ENCODE measurements around the gene LIPG. TPM values are rescaled to one million over a fixed set of nuclear protein-coding genes. Genes with fewer than 3 reads are reported as not detected.
A peak's percentile ranks its signal among the peaks of the same experiment; 100 is the strongest.

Gene LIPG
- total and polyA plus RNA-seq, 5 donors from 2014 or later = not detected

DNA sequence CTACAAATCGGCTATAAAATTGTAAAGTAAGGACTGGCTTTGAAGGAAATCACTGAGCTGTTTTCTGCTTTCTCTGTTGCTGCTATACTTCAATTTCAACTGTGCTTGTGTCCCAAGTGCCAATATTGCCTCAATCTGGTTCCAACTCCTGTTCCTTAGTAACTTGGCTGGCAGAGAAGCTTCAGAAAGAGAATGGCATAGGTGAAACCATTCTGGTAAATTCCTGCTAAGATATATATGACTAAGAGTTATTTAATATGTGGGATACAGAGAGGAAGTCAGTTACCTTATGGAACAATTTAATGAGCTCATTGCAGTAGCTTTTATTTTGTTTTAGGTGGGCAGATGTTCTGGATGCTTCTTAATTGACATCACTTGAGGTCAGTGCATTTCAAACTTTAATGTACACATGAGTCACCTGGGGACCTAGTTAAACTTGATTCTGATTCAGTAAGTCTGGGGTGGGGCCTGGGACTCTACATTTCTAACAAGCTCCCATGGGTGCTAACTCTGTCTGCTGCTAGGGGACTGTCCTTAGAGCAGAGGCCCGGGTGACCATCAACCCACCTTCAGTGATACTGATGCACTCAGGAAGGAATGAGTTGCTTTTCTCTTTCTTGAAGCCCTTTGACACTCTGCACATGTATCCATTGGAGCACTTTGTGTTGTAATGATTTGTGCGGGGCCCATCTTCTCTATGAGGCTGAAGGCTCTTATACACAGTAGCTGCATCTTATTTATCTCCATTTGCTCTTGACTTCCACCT is 47.6 kb downstream of the LIPG start:
- Histone ChIP-seq H3K27me3 (ENCODE audit: control insufficient read depth, insufficient read depth, low read length) (peaks cover 3% of the 10 kb centered on the region), H3K36me3 (ENCODE audit: control insufficient read depth, insufficient read depth, low read length) (no peaks in the 10 kb centered on the region), H3K27ac (ENCODE audit: insufficient read depth, low read length, poor library complexity, severe bottlenecking) (no peak overlapping the region), H3K4me1 (ENCODE audit: control insufficient read depth, insufficient read depth, low read length, poor library complexity, severe bottlenecking) (no peaks in the 10 kb centered on the region), H3K9me3 (ENCODE audit: control insufficient read depth in 2 of 2, low read length in 2 of 2) (peaks cover 4 to 7% of the 10 kb centered on the region in 2 experiments), H3K4me3 (ENCODE audit: low read depth, low read length) (no peak overlapping the region)
- peaks cover 3% of the 10 kb centered on the region for H3K27me3 Mint-ChIP-seq
- peaks cover 0 to 17% (median 0%) of the 10 kb centered on the region in 4 donors for H3K4me1 Mint-ChIP-seq
- no peaks in the 10 kb centered on the region for H3K36me3 Mint-ChIP-seq
- peaks cover 0 to 11% (median 3%) of the 10 kb centered on the region in 7 donors for H3K9me3 Mint-ChIP-seq
- no peak overlapping the region for H3K27ac Mint-ChIP-seq
- no peak for ATAC-seq (ENCODE audit: low read depth in 2 of 2)
- DNase-seq = no peak
- H3K4me3 Mint-ChIP-seq = no peak overlapping the region

DNA sequence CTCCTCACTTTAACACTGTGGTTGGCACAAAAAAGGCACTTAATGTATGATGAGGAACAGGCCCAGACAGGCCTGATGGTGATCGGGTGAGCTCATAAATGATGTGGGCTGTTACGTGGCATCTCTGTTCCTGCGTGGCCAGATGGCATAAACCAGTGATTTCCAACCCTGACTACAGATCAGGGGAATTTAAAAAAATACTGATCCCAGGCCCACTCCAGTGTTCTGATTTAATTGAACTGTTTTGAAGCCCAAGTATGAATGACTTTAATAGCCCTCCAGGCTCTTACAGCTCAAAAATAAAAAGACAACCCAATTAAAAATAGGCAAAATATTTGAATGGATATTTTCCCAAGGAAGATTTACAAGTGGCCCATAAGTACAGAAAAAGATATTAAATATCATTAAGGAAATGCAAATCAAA is 48.2 kb downstream of the LIPG start:
- no peak for ATAC-seq (ENCODE audit: low read depth in 2 of 2)
- H3K27me3 Mint-ChIP-seq = no peaks in the 10 kb centered on the region
- no peak for DNase-seq
- H3K9me3 Mint-ChIP-seq = peaks cover 0 to 8% (median 3%) of the 10 kb centered on the region in 7 donors
- no peaks in the 10 kb centered on the region for H3K36me3 Mint-ChIP-seq
- Histone ChIP-seq H3K4me3 (ENCODE audit: low read depth, low read length) (no peak overlapping the region), H3K27ac (ENCODE audit: insufficient read depth, low read length, poor library complexity, severe bottlenecking) (no peak overlapping the region), H3K27me3 (ENCODE audit: control insufficient read depth, insufficient read depth, low read length) (peaks cover 3% of the 10 kb centered on the region), H3K9me3 (ENCODE audit: control insufficient read depth in 2 of 2, low read length in 2 of 2) (peaks cover 4 to 7% of the 10 kb centered on the region in 2 experiments), H3K36me3 (ENCODE audit: control insufficient read depth, insufficient read depth, low read length) (no peaks in the 10 kb centered on the region), H3K4me1 (ENCODE audit: control insufficient read depth, insufficient read depth, low read length, poor library complexity, severe bottlenecking) (no peaks in the 10 kb centered on the region)
- H3K27ac Mint-ChIP-seq = no peak overlapping the region
- H3K4me3 Mint-ChIP-seq = no peak overlapping the region
- peaks cover 0 to 17% (median 0%) of the 10 kb centered on the region in 4 donors for H3K4me1 Mint-ChIP-seq

DNA sequence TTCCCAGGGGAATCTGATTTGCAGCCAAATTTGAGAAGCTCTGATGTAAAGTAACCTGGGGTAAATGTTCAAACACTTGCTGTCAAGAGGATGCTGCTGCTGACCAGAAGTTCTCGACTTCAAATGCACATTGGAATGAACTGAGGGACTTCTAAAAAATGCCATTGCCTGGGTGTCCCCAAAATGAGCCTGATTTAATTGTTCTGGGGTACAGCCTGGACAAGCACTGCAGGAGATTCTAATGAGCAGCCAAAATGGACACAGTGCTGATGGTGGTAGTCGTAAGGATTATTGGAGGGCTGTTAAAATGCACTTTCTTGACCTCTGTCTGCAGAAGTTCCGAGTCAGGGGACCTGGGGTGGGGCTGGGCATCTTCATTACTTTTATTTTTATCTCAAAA is 49.5 kb downstream of the LIPG start:
- ATAC-seq (ENCODE audit: low read depth in 2 of 2) = no peak

DNA sequence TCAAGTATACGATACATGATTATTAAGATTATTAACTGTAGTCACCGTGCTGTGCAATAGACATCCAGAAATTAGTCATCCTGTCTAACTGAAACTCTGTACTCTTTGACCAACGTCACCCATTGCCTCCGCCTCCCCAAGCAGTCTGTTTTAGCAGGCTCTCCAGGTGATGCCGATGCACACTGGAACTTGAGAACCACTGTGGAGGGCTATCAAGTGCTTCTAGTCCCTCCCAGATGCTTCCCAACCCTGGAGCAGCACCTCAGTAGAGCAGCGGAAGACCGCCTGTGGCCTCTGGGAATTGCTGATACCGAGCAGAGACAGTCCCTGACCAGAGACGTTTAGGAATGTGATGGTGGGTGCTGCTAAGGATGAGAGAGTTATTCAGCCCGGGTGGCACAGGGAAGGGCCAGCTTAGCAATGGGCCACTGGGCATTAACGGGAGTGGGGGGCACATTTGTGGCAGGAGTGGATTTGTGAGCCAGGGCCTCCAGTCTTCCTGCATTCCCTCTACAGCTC is 50.7 kb downstream of the LIPG start:
- H3K36me3 Mint-ChIP-seq = no peaks in the 10 kb centered on the region

More for the DNA sequence above, 49.5 kb downstream of the LIPG start:
- Mint-ChIP-seq H3K27ac (no peak overlapping the region), H3K4me3 (no peak overlapping the region), H3K9me3 (no peaks in the 10 kb centered on the region), H3K4me1 (peaks cover 0 to 17% (median 0%) of the 10 kb centered on the region in 4 donors), H3K36me3 (no peaks in the 10 kb centered on the region), H3K27me3 (no peaks in the 10 kb centered on the region)
- H3K27me3 ChIP-seq (ENCODE audit: control insufficient read depth, insufficient read depth, low read length) = no peaks in the 10 kb centered on the region
- no peaks in the 10 kb centered on the region for H3K9me3 ChIP-seq (ENCODE audit: control insufficient read depth in 2 of 2, low read length in 2 of 2)
- no peak overlapping the region for H3K27ac ChIP-seq (ENCODE audit: insufficient read depth, low read length, poor library complexity, severe bottlenecking)
- no peak for DNase-seq
- H3K36me3 ChIP-seq (ENCODE audit: control insufficient read depth, insufficient read depth, low read length) = no peaks in the 10 kb centered on the region
- H3K4me1 ChIP-seq (ENCODE audit: control insufficient read depth, insufficient read depth, low read length, poor library complexity, severe bottlenecking) = no peaks in the 10 kb centered on the region
- H3K4me3 ChIP-seq (ENCODE audit: low read depth, low read length) = no peak overlapping the region

DNA sequence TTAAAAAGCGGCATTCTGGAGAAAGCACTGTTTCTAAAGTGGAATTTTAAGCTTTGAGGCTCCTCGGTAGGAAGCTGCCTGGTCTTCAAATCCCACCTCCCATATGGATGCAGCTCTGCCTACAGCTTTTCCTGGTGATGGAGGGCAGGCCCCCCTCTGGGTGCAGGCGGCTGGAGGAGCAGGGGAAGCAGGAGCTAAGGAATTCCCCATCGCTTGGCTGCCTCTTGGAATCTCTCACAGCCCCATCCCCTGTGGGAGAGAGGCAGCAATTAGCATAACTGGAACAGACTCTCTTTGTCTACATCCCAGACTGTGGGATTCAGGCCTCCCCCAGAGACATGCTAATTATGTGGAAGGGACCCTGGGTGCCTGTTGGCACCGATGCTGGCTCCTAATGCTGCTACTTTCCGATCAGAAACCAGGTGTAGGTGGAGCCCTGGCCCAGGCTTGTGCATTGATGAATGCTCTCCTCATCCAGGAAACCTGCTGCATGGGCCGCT is 51.3 kb downstream of the LIPG start:
- DNase-seq (no peak), ATAC-seq (ENCODE audit: low read depth in 2 of 2) (no peak)
- Mint-ChIP-seq H3K27ac (no peak overlapping the region), H3K4me1 (peaks cover 0 to 17% (median 0%) of the 10 kb centered on the region in 4 donors), H3K27me3 (no peaks in the 10 kb centered on the region), H3K36me3 (no peaks in the 10 kb centered on the region), H3K4me3 (peak overlapping the region in 1 of 4 donors; percentile 59), H3K9me3 (no peaks in the 10 kb centered on the region)
- H3K36me3 ChIP-seq (ENCODE audit: control insufficient read depth, insufficient read depth, low read length) = no peaks in the 10 kb centered on the region
- no peaks in the 10 kb centered on the region for H3K4me1 ChIP-seq (ENCODE audit: control insufficient read depth, insufficient read depth, low read length, poor library complexity, severe bottlenecking)
- H3K9me3 ChIP-seq (ENCODE audit: control insufficient read depth in 2 of 2, low read length in 2 of 2) = no peaks in the 10 kb centered on the region
- no peak overlapping the region for H3K4me3 ChIP-seq (ENCODE audit: low read depth, low read length)
- H3K27me3 ChIP-seq (ENCODE audit: control insufficient read depth, insufficient read depth, low read length) = no peaks in the 10 kb centered on the region
- H3K27ac ChIP-seq (ENCODE audit: insufficient read depth, low read length, poor library complexity, severe bottlenecking) = no peak overlapping the region

More for the DNA sequence above, 50.7 kb downstream of the LIPG start:
- peak in 1 of 3 donors; percentile 15 for DNase-seq
- Histone ChIP-seq H3K4me3 (ENCODE audit: low read depth, low read length) (no peak overlapping the region), H3K9me3 (ENCODE audit: control insufficient read depth in 2 of 2, low read length in 2 of 2) (no peaks in the 10 kb centered on the region), H3K4me1 (ENCODE audit: control insufficient read depth, insufficient read depth, low read length, poor library complexity, severe bottlenecking) (no peaks in the 10 kb centered on the region), H3K27ac (ENCODE audit: insufficient read depth, low read length, poor library complexity, severe bottlenecking) (no peak overlapping the region), H3K36me3 (ENCODE audit: control insufficient read depth, insufficient read depth, low read length) (no peaks in the 10 kb centered on the region), H3K27me3 (ENCODE audit: control insufficient read depth, insufficient read depth, low read length) (no peaks in the 10 kb centered on the region)
- peaks cover 0 to 17% (median 0%) of the 10 kb centered on the region in 4 donors for H3K4me1 Mint-ChIP-seq
- no peaks in the 10 kb centered on the region for H3K9me3 Mint-ChIP-seq
- H3K27ac Mint-ChIP-seq = peak overlapping the region in 1 of 3 donors; percentile 27
- H3K27me3 Mint-ChIP-seq = no peaks in the 10 kb centered on the region
- H3K4me3 Mint-ChIP-seq = peak overlapping the region in 1 of 4 donors; percentile 5
- ATAC-seq (ENCODE audit: low read depth in 2 of 2) = no peak

DNA sequence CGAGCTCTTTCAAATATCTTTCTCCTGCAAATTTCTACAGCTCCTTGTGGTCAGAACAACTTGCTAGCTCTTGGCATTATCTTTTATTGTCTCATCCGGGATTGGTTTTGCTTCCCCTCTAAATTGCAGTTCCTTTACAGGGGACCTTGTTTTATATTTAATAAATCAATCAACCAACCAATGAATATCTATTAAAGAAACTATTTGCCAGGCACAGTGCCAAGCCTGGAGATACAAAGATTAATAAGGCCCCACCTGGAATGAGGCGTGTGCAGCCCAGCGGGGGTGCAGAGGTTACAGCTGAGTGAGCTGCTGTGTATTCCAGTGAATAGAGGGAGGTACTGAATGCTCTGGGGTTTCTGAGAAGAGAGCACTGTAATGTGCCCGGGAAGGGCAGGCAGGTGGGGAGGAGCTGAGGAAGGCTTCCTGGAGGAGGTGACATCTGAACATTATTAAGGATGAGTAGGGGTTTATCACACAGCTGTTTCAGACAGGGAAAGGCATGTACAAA is 51.8 kb downstream of the LIPG start:
- ATAC-seq (ENCODE audit: low read depth in 2 of 2) = no peak
- no peaks in the 10 kb centered on the region for H3K27me3 Mint-ChIP-seq
- no peaks in the 10 kb centered on the region for H3K36me3 Mint-ChIP-seq
- no peaks in the 10 kb centered on the region for H3K9me3 ChIP-seq (ENCODE audit: control insufficient read depth in 2 of 2, low read length in 2 of 2)
- no peak for DNase-seq
- H3K4me1 Mint-ChIP-seq = peaks cover 0 to 17% (median 0%) of the 10 kb centered on the region in 4 donors
- H3K4me3 Mint-ChIP-seq = peak overlapping the region in 1 of 4 donors; percentile 59
- no peak overlapping the region for H3K4me3 ChIP-seq (ENCODE audit: low read depth, low read length)
- H3K27ac Mint-ChIP-seq = no peak overlapping the region
- no peak overlapping the region for H3K27ac ChIP-seq (ENCODE audit: insufficient read depth, low read length, poor library complexity, severe bottlenecking)
- H3K36me3 ChIP-seq (ENCODE audit: control insufficient read depth, insufficient read depth, low read length) = no peaks in the 10 kb centered on the region
- H3K9me3 Mint-ChIP-seq = no peaks in the 10 kb centered on the region
- H3K4me1 ChIP-seq (ENCODE audit: control insufficient read depth, insufficient read depth, low read length, poor library complexity, severe bottlenecking) = no peaks in the 10 kb centered on the region
- no peaks in the 10 kb centered on the region for H3K27me3 ChIP-seq (ENCODE audit: control insufficient read depth, insufficient read depth, low read length)

DNA sequence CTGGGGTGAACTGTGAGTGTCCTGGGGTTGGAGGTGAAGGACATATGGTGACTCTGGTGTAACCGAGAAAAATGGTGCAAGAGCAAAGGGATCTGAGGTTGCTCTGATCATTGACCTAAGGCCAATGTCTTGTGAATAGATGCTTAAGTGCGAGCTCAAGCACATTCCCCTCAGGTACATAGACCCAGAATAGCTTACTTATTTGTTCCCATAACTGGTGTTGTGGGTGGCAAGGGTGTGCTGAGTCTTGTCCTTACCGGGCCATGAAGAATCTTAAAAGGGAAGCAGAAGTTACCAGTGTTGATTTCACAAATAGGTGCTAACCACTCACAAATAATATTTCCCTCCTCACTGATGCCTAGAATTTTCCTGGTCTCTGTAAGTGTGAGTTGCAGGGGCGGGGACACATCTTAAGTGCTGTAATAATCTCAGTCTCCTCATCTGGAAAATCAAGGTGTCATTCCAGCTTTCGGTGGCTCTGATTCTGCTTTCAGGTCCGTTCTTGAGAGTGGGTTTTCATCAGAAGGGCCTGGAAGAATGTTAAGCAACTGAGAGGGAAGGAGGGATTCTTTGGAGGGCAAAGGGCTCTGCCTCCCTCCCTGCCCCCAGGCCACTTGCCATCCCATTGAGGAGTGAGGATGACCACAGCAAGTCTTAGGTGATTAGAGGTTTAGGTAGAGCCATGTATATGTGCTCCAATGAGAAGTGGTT is 54.9 kb downstream of the LIPG start:
- no peak for ATAC-seq (ENCODE audit: low read depth in 2 of 2)
- Histone ChIP-seq H3K4me3 (ENCODE audit: low read depth, low read length) (no peak overlapping the region), H3K27ac (ENCODE audit: insufficient read depth, low read length, poor library complexity, severe bottlenecking) (no peak overlapping the region), H3K9me3 (ENCODE audit: control insufficient read depth in 2 of 2, low read length in 2 of 2) (no peaks in the 10 kb centered on the region), H3K4me1 (ENCODE audit: control insufficient read depth, insufficient read depth, low read length, poor library complexity, severe bottlenecking) (no peaks in the 10 kb centered on the region), H3K27me3 (ENCODE audit: control insufficient read depth, insufficient read depth, low read length) (no peaks in the 10 kb centered on the region), H3K36me3 (ENCODE audit: control insufficient read depth, insufficient read depth, low read length) (no peaks in the 10 kb centered on the region)
- Mint-ChIP-seq H3K4me3 (no peak overlapping the region), H3K9me3 (peaks cover 0 to 2% (median 0%) of the 10 kb centered on the region in 7 donors), H3K4me1 (peaks cover 0 to 5% (median 0%) of the 10 kb centered on the region in 4 donors), H3K36me3 (no peaks in the 10 kb centered on the region), H3K27me3 (peaks cover 15% of the 10 kb centered on the region), H3K27ac (no peak overlapping the region)
- DNase-seq = no peak
